Fibroblast of skin of right biceps (primary cell): ENCODE results near the gene ETV3L.
A peak's percentile ranks its signal among the peaks of the same experiment; 100 is the strongest.
"Not testable (repeated sequence)": the region's sequence is repeated elsewhere in the genome, so short reads cannot be mapped to it uniquely, and the experiment has no call there.

Experiments used
- DNase-seq: peaks from one replicate; pipeline ENCODE4 v3.0.0-alpha.2; 2013

ETV3L gene

GRCh38 chr1:157104598-157105293 lies 5.1 kb upstream of the ETV3L start:
- DNase-seq, result peak; percentile 24

DNA sequence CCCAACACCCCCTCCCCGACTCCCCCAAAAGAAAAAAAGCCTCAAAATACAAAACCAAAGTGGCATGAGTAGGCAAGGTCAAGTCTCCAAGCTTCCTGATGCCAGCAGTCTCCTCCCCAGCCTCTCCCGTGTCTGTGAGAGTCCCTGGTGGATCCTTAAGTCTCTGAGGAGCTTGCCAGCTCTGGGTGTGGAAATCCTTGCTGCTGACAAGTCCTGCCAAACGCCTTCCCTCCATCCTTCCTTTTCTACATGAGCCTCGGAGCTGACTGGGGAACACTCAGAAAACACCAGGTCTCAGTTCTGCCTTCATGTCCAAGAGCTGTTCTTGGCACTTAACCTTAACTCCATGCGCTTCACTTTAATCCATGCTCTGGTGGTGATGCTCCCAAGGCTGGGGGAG lies 3.7 kb upstream of the ETV3L start:
- DNase-seq, result no peak

GRCh38 chr1:157101149-157101548 lies 1.5 kb upstream of the ETV3L start:
- no peak for DNase-seq

DNA sequence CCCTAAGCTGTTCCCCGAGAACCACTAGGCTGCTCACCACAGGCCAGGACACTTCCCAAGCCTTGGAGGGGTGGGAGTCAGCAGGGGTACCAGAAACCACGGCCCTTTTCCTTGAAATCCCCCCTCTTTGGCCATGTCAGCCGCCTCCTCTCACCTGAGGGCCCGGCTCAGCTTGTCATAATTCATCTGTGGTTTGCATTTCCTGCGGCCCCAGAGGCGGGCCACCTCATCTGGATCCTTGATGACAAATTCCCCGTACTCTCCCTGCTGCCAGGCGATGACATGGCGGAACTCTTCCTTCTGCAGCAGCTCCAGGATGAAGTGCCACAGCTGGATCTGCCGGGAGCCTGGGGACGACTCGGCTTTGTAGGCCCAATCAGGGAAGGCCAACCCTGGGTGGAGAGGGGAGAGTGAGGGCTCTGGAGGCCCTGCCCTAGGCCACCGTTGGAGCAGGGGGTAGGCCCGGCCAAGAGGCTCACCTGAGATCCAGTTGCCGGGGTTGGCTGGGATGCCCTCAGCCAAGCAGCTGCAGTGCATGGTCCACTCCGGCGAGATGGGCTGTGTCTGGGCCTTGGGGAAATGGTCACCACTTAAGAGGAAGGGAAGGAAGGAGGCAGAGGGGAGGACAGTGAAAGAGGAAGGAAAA lies 498 bp downstream of the ETV3L start:
- DNase-seq, result not testable (repeated sequence)

DNA sequence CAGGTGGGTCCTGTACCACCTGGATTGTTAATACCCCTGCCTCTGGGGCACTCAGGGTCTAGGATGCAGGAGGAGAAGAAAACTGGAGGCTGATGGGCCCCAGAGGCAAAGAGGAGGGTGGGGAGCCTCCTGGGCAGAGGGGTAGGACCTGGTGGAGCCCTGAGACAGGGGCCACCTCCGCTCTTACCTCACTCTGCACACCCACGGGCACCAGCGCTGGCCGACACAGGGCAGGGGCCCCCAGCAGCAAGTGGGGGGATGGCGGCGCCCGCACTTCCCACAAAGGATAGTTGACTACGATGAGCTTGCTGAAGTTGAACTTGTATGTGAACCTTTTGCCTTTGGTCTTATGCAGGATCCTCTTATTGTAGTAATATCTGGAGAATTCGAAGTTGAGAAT lies 1.1 kb downstream of the ETV3L start:
- no peak for DNase-seq

- no peak for DNase-seq
Observed at GRCh38 chr1:157097692-157098091, 1.9 kb downstream of the ETV3L start.

DNA sequence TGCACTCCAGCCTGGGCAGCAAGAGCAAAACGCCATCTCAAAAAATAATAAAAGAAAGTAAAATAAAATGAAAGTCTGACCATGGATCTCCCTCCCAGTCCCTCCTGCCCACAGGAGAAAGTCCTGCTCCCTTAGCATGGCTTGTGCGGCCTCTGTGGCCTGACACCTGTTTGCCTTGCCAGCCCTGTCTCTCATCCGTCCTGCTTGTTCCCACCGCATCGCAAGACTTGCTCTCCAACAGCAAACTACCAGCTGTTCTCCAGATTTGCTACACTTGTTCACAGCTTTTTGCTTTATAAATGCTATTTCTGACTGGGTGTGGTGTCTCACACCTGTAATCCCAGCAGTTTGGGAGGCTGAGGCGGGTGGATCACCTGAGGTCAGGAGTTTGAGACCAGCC lies 2.7 kb downstream of the ETV3L start:
- no peak for DNase-seq

GRCh38 chr1:157095551-157095950 lies 4.1 kb downstream of the ETV3L start:
- DNase-seq, result no peak

- no peak for DNase-seq
Observed at GRCh38 chr1:157095091-157095490, 4.5 kb downstream of the ETV3L start.

DNA sequence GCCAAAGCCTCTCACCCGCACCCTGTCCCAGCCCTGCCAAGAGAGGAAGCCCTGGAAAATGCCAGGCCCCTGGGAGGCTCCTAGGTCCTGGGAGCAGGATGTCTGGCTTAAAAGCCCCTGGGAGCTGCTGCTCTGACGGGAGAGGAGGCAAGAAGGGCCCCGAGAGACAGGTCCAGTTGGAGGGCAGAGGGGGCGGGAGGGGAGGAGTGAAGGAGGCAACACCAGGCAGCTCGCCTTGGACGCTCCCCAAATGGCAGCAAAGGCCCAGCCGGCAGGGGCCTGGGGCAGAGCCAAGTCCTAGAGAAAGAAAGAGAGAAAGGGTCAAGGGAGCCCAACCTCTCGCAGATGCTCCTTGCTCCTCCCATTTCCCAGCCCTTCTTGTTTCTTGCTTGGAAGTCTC lies 6.8 kb downstream of the ETV3L start:
- no peak for DNase-seq

- DNase-seq, result no peak
Observed at GRCh38 chr1:157091668-157092273, 7.8 kb downstream of the ETV3L start.

- no peak for DNase-seq
Observed at GRCh38 chr1:157091186-157091585, 8.4 kb downstream of the ETV3L start.

DNA sequence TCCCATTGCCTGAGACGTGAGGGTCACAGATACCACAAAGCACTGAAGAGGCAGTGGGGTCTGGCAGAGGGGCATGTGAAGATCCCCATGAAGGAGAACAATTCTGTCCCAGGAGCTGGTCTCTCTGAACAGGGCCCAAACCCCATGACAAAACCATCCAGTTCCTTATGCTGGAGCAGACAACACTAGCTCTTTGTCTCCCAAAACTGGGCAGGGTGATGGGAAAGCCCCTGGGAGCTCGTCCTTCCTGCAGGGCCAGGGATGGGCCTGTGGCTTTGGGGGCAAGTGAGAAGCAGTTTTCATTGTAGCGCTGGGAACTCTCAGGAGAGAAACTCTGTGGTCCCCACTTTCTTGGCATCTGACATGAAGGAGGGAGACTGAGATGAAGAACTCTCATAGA lies 8.8 kb downstream of the ETV3L start:
- no peak for DNase-seq

- peak; percentile 83 for DNase-seq
Observed at GRCh38 chr1:157090196-157090647, 9.4 kb downstream of the ETV3L start.

- DNase-seq, result no peak
Observed at GRCh38 chr1:157089789-157090188, 9.8 kb downstream of the ETV3L start.

DNA sequence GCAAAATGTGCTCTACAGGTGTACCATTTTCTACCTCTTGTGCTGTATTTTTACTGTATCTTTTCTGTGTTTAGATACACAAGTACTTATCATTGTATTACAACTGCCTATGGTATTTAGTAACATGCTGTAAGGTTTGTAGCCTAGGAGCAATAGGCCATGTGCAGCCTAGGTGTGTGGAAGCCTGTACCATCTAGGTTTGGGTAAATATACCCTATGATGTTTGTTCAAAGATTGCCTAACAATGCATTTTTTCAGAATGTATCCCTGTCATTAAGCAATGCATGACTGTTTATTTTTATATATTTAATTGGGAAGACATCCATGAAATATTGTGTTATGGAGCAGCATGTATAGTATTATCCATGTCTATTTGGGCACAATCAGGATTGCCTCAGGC lies 11.0 kb downstream of the ETV3L start:
- no peak for DNase-seq

DNA sequence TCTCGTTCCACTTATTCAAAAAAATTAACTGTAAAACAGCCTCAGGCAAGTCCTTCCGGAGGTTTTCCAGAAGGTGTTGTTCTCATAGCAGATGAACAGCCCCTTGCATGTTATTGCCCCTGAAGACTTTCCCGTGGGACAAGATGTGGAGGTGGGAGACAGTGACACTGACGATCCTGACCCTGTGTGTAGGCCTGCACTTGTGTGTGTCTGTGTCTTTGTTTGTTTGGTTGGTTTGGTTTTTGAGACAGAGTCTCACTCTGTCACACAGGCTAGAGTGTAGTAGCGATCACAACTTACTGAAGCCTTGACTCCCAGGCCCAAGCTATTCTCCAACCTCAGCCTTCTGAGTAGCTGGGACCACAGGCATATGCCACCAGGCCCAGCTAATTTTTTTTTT lies 12.6 kb downstream of the ETV3L start:
- no peak for DNase-seq

GRCh38 chr1:157086299-157086698 lies 13.3 kb downstream of the ETV3L start:
- DNase-seq, result no peak

- DNase-seq, result peak; percentile 11
Observed at GRCh38 chr1:157085421-157085820, 14.2 kb downstream of the ETV3L start.

- no peak for DNase-seq
Observed at GRCh38 chr1:157084720-157085119, 14.9 kb downstream of the ETV3L start.

- peak; percentile 9 for DNase-seq
Observed at GRCh38 chr1:157081707-157082106, 17.9 kb downstream of the ETV3L start.

DNA sequence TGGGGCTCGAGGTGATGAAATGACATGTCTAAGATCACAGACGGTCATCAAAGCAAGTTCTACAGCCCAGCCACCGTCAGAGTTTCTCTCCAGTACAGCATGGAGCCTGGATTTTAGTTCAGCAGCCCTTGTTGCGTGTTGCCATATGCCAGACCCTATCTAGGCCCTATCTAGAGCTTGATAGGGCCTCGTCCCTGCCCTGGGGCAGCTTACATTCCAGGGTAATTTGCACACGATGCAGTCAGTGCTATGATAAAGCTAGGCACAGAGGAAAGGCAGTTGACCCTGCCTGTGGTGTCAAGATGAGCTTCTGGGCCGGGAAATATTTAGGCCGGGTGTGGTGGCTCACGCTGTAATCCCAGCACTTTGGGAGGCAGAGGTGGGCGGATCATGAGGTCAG lies 18.9 kb downstream of the ETV3L start:
- no peak for DNase-seq

GRCh38 chr1:157077394-157077793 lies 22.2 kb downstream of the ETV3L start:
- no peak for DNase-seq

DNA sequence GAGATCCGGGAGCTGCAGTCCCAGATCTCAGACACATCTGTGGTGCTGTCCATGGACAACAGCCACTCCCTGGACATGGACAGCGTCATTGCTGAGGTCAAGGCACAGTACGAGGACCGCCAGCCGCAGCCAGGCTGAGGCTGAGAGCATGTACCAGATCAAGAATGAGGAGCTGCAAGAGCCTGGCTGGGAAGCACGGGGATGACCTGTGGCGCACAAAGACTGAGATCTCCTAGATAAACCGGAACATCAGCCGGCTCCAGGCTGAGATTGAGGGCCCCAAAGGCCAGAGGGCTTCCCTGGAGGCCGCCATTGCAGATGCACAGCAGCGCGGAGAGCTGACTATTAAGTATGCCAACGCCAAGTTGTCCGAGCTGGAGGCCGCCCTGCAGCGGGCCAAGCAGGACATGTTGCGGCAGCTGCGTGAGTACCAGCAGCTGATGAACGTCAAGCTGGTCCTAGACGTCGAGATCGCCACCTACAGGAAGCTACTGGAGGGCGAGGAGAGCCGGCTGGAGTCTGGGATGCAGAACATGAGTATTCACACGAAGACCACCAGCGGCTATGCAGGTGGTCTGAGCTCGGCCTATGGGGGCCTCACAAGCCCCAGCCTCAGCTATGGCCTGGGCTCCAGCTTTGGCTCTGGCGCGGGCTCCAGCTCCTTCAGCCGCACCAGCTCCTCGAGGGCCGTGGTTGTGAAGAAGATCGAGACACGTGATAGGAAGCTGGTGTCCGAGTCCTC lies 25.5 kb downstream of the ETV3L start:
- DNase-seq, result peak; percentile 54
